OCI-LY3 (cell line): Measurements from ENCODE around the gene ITFG1.

ENCODE experiments used
- H2AFZ ChIP-seq: fragments of 200-600, 300-600 bp; shearing (Covaris generic); 2 replicates; pipeline ENCODE4 v1.6.0; 2014; ENCODE audit warnings: antibody characterized with exemption, low read depth, low read length
- H3K27ac ChIP-seq: fragments of 200-600, 300-600 bp; sonication (generic); 2 replicates; pipeline ENCODE4 v1.5.1; 2014; ENCODE audit warnings: mild to moderate bottlenecking, low read length, moderate library complexity, mixed read lengths
- H3K27me3 ChIP-seq: fragments of 200-600, 300-600 bp; sonication (generic); 2 replicates; pipeline ENCODE4 v1.6.1; 2014; ENCODE audit warnings: low read depth, low read length, mixed read lengths
- H3K36me3 ChIP-seq: fragments of 200-600, 300-600 bp; sonication (generic); replicated peaks from 2 replicates; pipeline ENCODE3; 2014; ENCODE audit warnings: low read depth, low read length, mixed read lengths
- H3K4me1 ChIP-seq: fragments of 300-600, 200-600 bp; sonication (generic); 2 replicates; pipeline ENCODE4 v1.6.1; 2014; ENCODE audit warnings: low read length, mixed read lengths
- H3K4me2 ChIP-seq: fragments of 200-600, 300-600 bp; sonication (generic); 2 replicates; pipeline ENCODE4 v1.6.1; 2014; ENCODE audit warnings: low read length, mixed read lengths
- H3K4me3 ChIP-seq: fragments of 300-600, 200-600 bp; sonication (generic); 2 replicates; pipeline ENCODE4 v1.5.1; 2014; ENCODE audit warnings: antibody characterized with exemption, mild to moderate bottlenecking, low read length, moderate library complexity
- H3K79me2 ChIP-seq: fragments of 300-600, 200-600 bp; shearing (Covaris generic); 2 replicates; pipeline ENCODE4 v1.6.1; 2014; ENCODE audit warnings: mild to moderate bottlenecking, low read length, mixed read lengths
- H3K9ac ChIP-seq: fragments of 300-600, 200-600 bp; shearing (Covaris generic); 2 replicates; pipeline ENCODE4 v1.6.0; 2014; ENCODE audit warnings: mild to moderate bottlenecking, low read length, moderate library complexity
- H3K9me3 ChIP-seq: fragments of 200-600, 300-600 bp; shearing (Covaris generic); 2 replicates; pipeline ENCODE4 v1.6.1; 2014; ENCODE audit warnings: low read length, mixed read lengths; ENCODE audit not compliant: insufficient read depth
- H4K20me1 ChIP-seq: fragments of 200-600, 300-600 bp; sonication (generic); 2 replicates; pipeline ENCODE4 v1.6.1; 2016; ENCODE audit warnings: low read length, mixed read lengths; ENCODE audit not compliant: insufficient read depth
- EZH2phosphoT487 ChIP-seq: fragments of 200-600 bp; shearing (Covaris generic); IDR thresholded peaks from 2 replicates; pipeline ENCODE4 v1.6.1; 2018; ENCODE audit warnings: antibody characterized with exemption, mixed run types, low read depth
- TF ChIP-seq, protein P1 (sequence below): fragments of 200-600, 300-600 bp; sonication (generic); IDR thresholded peaks from 2 replicates; pipeline ENCODE4 v1.5.1; 2014; ENCODE audit warnings: antibody characterized with exemption, low read length, low read depth

ITFG1 gene

DNA sequence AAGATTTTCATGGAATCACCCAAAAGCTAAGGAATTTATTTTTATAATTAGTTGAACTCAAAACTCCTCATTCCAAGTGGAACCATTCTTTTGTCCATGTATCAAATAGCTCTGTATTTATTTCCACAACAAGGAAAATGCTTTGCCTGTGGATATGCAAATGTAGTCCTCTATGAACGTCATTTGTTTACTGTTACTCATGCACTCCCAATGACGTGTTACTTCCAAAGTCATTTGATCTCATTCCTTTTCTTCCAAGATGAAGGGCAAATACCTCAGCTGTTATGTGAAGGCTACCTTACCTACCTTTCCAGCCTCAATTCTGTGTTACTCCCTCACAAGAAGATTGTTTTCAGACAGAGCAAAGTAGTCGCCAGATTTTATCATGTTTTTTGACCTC lies 83.7 kb downstream of the ITFG1 start:
- Histone ChIP-seq H3K4me2 (no peak overlapping the region), H3K79me2 (no peaks in the 10 kb centered on the region), H3K4me1 (no peaks in the 10 kb centered on the region), H4K20me1 (no peaks in the 10 kb centered on the region), H3K9ac (no peak overlapping the region), H3K36me3 (no peaks in the 10 kb centered on the region), H2AFZ (no peak overlapping the region), H3K27me3 (no peaks in the 10 kb centered on the region), H3K4me3 (no peak overlapping the region), H3K9me3 (no peaks in the 10 kb centered on the region), H3K27ac (no peak overlapping the region)
- TF ChIP-seq, protein P1, sequence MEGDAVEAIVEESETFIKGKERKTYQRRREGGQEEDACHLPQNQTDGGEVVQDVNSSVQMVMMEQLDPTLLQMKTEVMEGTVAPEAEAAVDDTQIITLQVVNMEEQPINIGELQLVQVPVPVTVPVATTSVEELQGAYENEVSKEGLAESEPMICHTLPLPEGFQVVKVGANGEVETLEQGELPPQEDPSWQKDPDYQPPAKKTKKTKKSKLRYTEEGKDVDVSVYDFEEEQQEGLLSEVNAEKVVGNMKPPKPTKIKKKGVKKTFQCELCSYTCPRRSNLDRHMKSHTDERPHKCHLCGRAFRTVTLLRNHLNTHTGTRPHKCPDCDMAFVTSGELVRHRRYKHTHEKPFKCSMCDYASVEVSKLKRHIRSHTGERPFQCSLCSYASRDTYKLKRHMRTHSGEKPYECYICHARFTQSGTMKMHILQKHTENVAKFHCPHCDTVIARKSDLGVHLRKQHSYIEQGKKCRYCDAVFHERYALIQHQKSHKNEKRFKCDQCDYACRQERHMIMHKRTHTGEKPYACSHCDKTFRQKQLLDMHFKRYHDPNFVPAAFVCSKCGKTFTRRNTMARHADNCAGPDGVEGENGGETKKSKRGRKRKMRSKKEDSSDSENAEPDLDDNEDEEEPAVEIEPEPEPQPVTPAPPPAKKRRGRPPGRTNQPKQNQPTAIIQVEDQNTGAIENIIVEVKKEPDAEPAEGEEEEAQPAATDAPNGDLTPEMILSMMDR = no peak
- TF ChIP-seq EZH2phosphoT487 = no peak

DNA sequence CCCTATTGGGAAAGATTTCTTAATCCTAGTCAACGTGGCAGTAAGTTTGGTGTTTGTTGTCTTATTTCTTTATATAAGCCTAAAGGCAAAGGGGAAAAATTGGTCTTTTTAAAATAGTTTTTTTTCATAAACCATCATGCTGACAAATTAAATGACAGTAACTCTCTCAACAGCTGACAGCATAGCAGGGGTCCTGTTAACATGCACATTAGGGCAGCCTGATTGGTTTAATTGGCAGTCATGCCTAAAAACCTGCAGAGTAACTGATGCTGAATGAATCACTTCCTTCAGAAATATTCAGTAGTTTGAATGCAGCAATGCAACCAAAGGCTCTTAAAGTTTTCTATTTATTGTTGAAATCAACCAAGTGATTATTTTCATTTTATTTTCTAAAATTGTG lies 85.4 kb downstream of the ITFG1 start:
- no peak overlapping the region for H3K9ac ChIP-seq
- H3K9me3 ChIP-seq = no peaks in the 10 kb centered on the region
- H3K27ac ChIP-seq = no peak overlapping the region
- no peaks in the 10 kb centered on the region for H3K4me1 ChIP-seq
- H4K20me1 ChIP-seq = no peaks in the 10 kb centered on the region
- peaks cover 2% of the 10 kb centered on the region for H3K36me3 ChIP-seq
- no peak overlapping the region for H2AFZ ChIP-seq
- no peaks in the 10 kb centered on the region for H3K79me2 ChIP-seq
- H3K27me3 ChIP-seq = no peaks in the 10 kb centered on the region
- no peak overlapping the region for H3K4me3 ChIP-seq
- TF ChIP-seq, protein P1 = no peak
- no peak for TF ChIP-seq EZH2phosphoT487
- H3K4me2 ChIP-seq = no peak overlapping the region

DNA sequence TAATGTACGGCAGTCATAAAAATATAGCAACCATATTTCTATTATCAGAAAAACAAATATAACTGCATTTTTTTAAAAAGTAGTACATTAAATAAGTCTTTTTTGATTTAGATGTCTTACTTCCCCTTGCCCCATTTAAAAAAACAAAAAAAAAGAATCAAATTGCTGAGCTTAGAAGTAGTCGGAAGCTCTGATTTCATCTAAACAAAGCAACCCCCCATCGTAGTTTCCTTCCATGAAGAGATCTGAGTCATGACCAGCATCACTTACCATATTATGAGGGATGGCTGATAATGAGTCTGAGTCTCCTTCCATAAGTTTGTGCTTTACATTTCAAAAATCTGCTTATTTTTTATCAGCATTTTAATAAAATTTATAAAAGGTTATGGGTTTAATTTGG lies 86.2 kb downstream of the ITFG1 start:
- Histone ChIP-seq H4K20me1 (no peaks in the 10 kb centered on the region), H3K27ac (no peak overlapping the region), H3K9ac (no peak overlapping the region), H3K9me3 (no peaks in the 10 kb centered on the region), H3K4me2 (no peak overlapping the region), H3K36me3 (peaks cover 3% of the 10 kb centered on the region), H3K4me3 (no peak overlapping the region), H3K27me3 (no peaks in the 10 kb centered on the region), H2AFZ (no peak overlapping the region), H3K4me1 (no peaks in the 10 kb centered on the region), H3K79me2 (no peaks in the 10 kb centered on the region)
- TF ChIP-seq, protein P1 = no peak
- no peak for TF ChIP-seq EZH2phosphoT487

DNA sequence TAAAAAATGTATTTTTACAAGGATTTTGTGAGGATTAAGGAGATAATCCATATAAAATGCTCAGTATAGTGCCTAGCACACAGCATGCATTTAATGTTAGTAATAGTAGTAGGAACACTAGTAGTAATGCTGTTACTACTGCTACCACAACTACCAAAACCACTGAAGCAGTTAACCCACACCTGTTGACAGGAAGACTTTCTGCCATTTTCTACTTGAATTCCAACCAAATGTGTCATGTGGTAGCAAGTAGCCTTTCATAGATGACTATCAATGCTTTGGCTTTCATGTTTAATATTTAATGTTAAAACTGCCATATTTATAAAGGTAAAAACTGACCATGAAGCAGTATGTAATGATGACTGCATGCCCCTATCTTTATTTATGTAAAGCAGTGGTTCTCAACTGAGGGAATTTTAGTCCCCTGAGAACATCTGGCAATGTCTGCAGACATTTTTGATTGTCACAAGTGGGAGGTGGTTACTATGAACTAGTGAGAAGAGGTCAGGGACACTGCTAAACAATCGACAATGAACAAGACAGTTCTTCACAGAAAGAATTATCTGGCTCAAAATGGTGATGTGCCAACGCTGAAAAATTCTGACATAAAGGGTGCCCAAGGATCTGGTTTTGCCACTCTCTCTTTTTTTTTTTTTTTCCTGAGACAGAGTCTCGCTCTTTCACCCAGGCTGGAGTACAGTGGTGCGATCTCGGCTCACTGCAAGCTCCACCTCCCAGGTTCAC lies 89.4 kb downstream of the ITFG1 start:
- Histone ChIP-seq H3K4me2 (no peak overlapping the region), H2AFZ (no peak overlapping the region), H3K4me1 (no peaks in the 10 kb centered on the region), H3K9me3 (no peaks in the 10 kb centered on the region), H4K20me1 (no peaks in the 10 kb centered on the region), H3K79me2 (no peaks in the 10 kb centered on the region), H3K36me3 (peaks cover 3% of the 10 kb centered on the region), H3K27me3 (no peaks in the 10 kb centered on the region), H3K9ac (no peak overlapping the region), H3K27ac (no peak overlapping the region), H3K4me3 (no peak overlapping the region)
- no peak for TF ChIP-seq EZH2phosphoT487
- TF ChIP-seq, protein P1 = no peak
